Endothelial cell of umbilical vein (primary cell): ENCODE measurements around the gene CALN1. TPM values are rescaled to one million over a fixed set of nuclear protein-coding genes. Genes with fewer than 3 reads are reported as not detected.

Source experiments
- BruUV-seq: library from RNA; stranded (reverse); fragments of 400-500 nt; replicated peaks from 2 replicates; lab custom pipeline; 2021; lab: Mats Ljungman, UMichigan
- CTCF ChIA-PET: fragments of 300-600, 350-600 bp; sonication (Branson Sonifier 250); formaldehyde crosslinking; loops from one replicate; lab custom pipeline; 2021; ENCODE audit warnings: antibody characterized with exemption, inconsistent platforms; lab: Charles Lee
- POLR2A ChIA-PET: fragments of 300-600, 350-600 bp; sonication (Branson Sonifier 250); formaldehyde crosslinking; loops from one replicate; lab custom pipeline; 2021; ENCODE audit warnings: antibody characterized with exemption, inconsistent platforms; lab: Charles Lee
- DNase-seq: peaks from one replicate; pipeline ENCODE4 v3.0.0-alpha.2; 2011; ENCODE audit warnings: low read depth, low spot score
- FAIRE-seq: peaks from 2 replicates; lab custom pipeline; 2011; peaks lifted over from hg19 to GRCh38; lab: Jason Lieb, UNC
- H2AFZ ChIP-seq: 2 replicates; pipeline ENCODE4 v1.6.0; 2012; ENCODE audit warnings: low read depth, low read length, control low read depth, inconsistent platforms
- H3K27ac ChIP-seq: 2 replicates; pipeline ENCODE4 v1.5.1; 2011; ENCODE audit warnings: low read depth, mild to moderate bottlenecking, control low read depth, low read length, moderate library complexity; ENCODE audit not compliant: insufficient read depth
- H3K27me3 ChIP-seq, 2 experiments: 2 replicates each; pipeline versions ENCODE4 v1.6.0 to v1.6.1; 2011; ENCODE audit warnings: low read length in 2 of 2, mixed read lengths in 1 of 2; ENCODE audit not compliant: control insufficient read depth in 2 of 2, insufficient read depth in 2 of 2
- H3K36me3 ChIP-seq, 2 experiments: 2 replicates in 1 of 2; 3 replicates in 1 of 2; pipeline ENCODE4 v1.5.1; 2011; ENCODE audit warnings: low read length in 2 of 2, mild to moderate bottlenecking in 1 of 2, moderate library complexity in 1 of 2; ENCODE audit not compliant: control insufficient read depth in 2 of 2, insufficient read depth in 2 of 2; ENCODE audit errors: extremely low read depth in 1 of 2
- H3K4me1 ChIP-seq: 3 replicates; pipeline ENCODE4 v1.5.1; 2011; ENCODE audit warnings: mild to moderate bottlenecking, low read length; ENCODE audit not compliant: control insufficient read depth, insufficient read depth; ENCODE audit errors: extremely low read depth
- H3K4me2 ChIP-seq: 2 replicates; pipeline ENCODE4 v1.6.1; 2011; ENCODE audit warnings: low read length, control low read depth, mixed read lengths; ENCODE audit not compliant: insufficient read depth
- H3K4me3 ChIP-seq, 3 experiments: fragments of 200-600 bp in 1 of 3; sonication (generic), shearing (Covaris generic) in 1 of 3; replicated peaks in 1 of 3; 2 replicates each; pipeline ENCODE4 v1.5.1; 2011 to 2016; ENCODE audit warnings: control low read depth in 3 of 3, low read length in 3 of 3, mild to moderate bottlenecking in 2 of 3, inconsistent platforms in 1 of 3, low read depth in 1 of 3, moderate library complexity in 1 of 3; ENCODE audit not compliant: insufficient read depth in 1 of 3
- H3K79me2 ChIP-seq: 2 replicates; pipeline ENCODE4 v1.6.0; 2012; ENCODE audit warnings: low read length, inconsistent platforms; ENCODE audit not compliant: control insufficient read depth, insufficient read depth
- H3K9ac ChIP-seq: replicated peaks from 2 replicates; pipeline ENCODE3; 2011; ENCODE audit warnings: low read length, control low read depth; ENCODE audit not compliant: insufficient read depth; ENCODE audit errors: extremely low read depth
- H3K9me1 ChIP-seq: replicated peaks from 3 replicates; pipeline ENCODE4 v1.6.0; 2011; ENCODE audit warnings: mild to moderate bottlenecking, low read length; ENCODE audit not compliant: control insufficient read depth, insufficient read depth; ENCODE audit errors: extremely low read depth
- H3K9me3 ChIP-seq: replicated peaks from 2 replicates; pipeline ENCODE4 v1.5.1; 2012; ENCODE audit warnings: low read length, inconsistent platforms; ENCODE audit not compliant: control insufficient read depth, insufficient read depth
- H4K20me1 ChIP-seq: replicated peaks from 2 replicates; pipeline ENCODE3; 2011; ENCODE audit warnings: mild to moderate bottlenecking, low read length; ENCODE audit not compliant: control insufficient read depth, insufficient read depth; ENCODE audit errors: extremely low read depth
- EZH2 ChIP-seq: IDR thresholded peaks from 2 replicates; pipeline ENCODE4 v1.6.1; 2012; ENCODE audit warnings: borderline replicate concordance, low read depth, mild to moderate bottlenecking, moderate library complexity, low read length, inconsistent platforms; ENCODE audit not compliant: severe bottlenecking
- FOS ChIP-seq: IDR thresholded peaks from 2 replicates; pipeline ENCODE4 v1.6.1; 2011; ENCODE audit warnings: mild to moderate bottlenecking, low read length, moderate library complexity, borderline replicate concordance; ENCODE audit not compliant: insufficient read depth
- GATA2 ChIP-seq: IDR thresholded peaks from 2 replicates; pipeline ENCODE4 v1.7.0; 2011; ENCODE audit warnings: low read depth, mild to moderate bottlenecking, moderate library complexity, mixed read lengths, low read length; ENCODE audit not compliant: insufficient read length, insufficient read depth
- JUN ChIP-seq: IDR thresholded peaks from 2 replicates; pipeline ENCODE4 v1.6.1; 2011; ENCODE audit warnings: borderline replicate concordance, low read depth; ENCODE audit not compliant: insufficient read length, insufficient read depth
- MAX ChIP-seq: IDR thresholded peaks from 2 replicates; pipeline ENCODE4 v1.6.1; 2011; ENCODE audit not compliant: insufficient read depth, insufficient read length
- MYC ChIP-seq: IDR thresholded peaks from one replicate; pipeline ENCODE4 v1.6.1; 2011; ENCODE audit warnings: mild to moderate bottlenecking, low read depth, low read length
- POLR2A ChIP-seq: IDR thresholded peaks from 2 replicates; pipeline ENCODE4 v1.6.1; 2012; ENCODE audit warnings: low read depth, mild to moderate bottlenecking, control low read depth, low read length
- POLR2AphosphoS5 ChIP-seq: IDR thresholded peaks from 2 replicates; pipeline ENCODE4 v1.6.1; 2012; ENCODE audit warnings: low read depth, mild to moderate bottlenecking, control low read depth, low read length, moderate library complexity; ENCODE audit not compliant: insufficient read depth
- dilution Hi-C: fragments of 300-500 bp; cut with MboI; formaldehyde crosslinking; loops from one replicate; pipeline ENCODE4 v1.15.0; 2019; ENCODE audit warnings: low sequenced_read_pairs; ENCODE audit not compliant: extremely low pct_ligation_motif_present
- intact Hi-C: fragments of 100-400 bp; cut with micrococcal nuclease; formaldehyde crosslinking; loops from one replicate; pipeline ENCODE4 v1.10.0; 2022
- polyA plus RNA-seq, 4 experiments: library from polyadenylated mRNA; depleted of rRNA in 3 of 4; stranded (reverse) in 3 of 4; unstranded in 1 of 4; fragments of >200 nt; gene quantifications; 2 replicates each; pipeline versions ENCODE4 v1.2.1 to v1.2.3, GENCODE V29; 2011 to 2012; ENCODE audit warnings: missing spikeins in 1 of 4
- total RNA-seq: library from RNA; stranded (reverse); gene quantifications from 2 replicates; pipeline ENCODE4 v1.2.3, GENCODE V29; 2021
- TF ChIP-seq, protein P1 (sequence below), 2 donors: IDR thresholded peaks; 1 replicate in 1 of 2; 2 replicates in 1 of 2; pipeline ENCODE4 v1.5.1; 2011; ENCODE audit warnings: low read length in 2 of 2, mild to moderate bottlenecking in 2 of 2, moderate library complexity in 2 of 2, control low read depth in 1 of 2, inconsistent platforms in 1 of 2, low read depth in 1 of 2; ENCODE audit not compliant: insufficient read depth in 1 of 2; ENCODE audit errors: extremely low read depth in 1 of 2

CALN1 gene
- total and polyA plus RNA-seq, 2 donors (not counting 3 experiments of a cell fraction or from before 2014, with no cell fraction given): not detected

DNA sequence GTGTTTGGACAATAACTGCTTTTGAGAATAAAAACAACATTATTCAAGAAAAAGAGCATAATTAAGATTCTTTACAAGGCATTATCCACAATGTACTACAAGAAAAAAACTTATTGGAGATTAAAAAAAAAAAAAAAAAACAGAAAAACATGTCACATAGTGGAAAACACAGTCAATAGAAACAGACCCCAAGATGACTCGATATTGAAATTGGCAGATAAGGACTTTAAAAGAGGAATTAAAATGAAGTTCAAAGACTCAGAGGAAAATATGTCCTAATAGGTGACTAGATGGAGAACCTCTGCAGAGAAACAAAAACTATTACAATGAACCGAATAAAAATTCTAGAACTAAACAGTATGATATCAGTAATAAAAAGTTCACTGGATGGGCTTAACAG lies 248.9 kb downstream of the CALN1 start:
- H3K4me1 ChIP-seq: no peaks in the 10 kb centered on the region
- DNase-seq (no peak), FAIRE-seq (no peak)
- BruUV-seq: no TSS peak
- no peak overlapping the region for H3K9ac ChIP-seq
- dilution Hi-C loops (no loop called here), intact Hi-C loops (loop anchor here (2.0 kb wide), 1 partner anchor 52 kb away; no protein-coding TSS in a partner anchor)
- H3K9me1 ChIP-seq: no peaks in the 10 kb centered on the region
- ChIA-PET POLR2A (no interaction called here), CTCF (no interaction called here)
- H4K20me1 ChIP-seq: no peaks in the 10 kb centered on the region
- peaks cover 3% of the 10 kb centered on the region for H3K9me3 ChIP-seq
- H3K27ac ChIP-seq: no peak overlapping the region
- H3K79me2 ChIP-seq: no peaks in the 10 kb centered on the region
- no peaks in the 10 kb centered on the region for H3K27me3 ChIP-seq
- no peak overlapping the region for H3K4me2 ChIP-seq
- TF ChIP-seq POLR2A: no peak
- no peak overlapping the region for H3K4me3 ChIP-seq
- no peak overlapping the region for H2AFZ ChIP-seq
- no peaks in the 10 kb centered on the region for H3K36me3 ChIP-seq

- no peak overlapping the region for H3K27ac ChIP-seq
- peaks cover 3% of the 10 kb centered on the region for H3K9me3 ChIP-seq
- no peak for TF ChIP-seq JUN
- TF ChIP-seq MAX: no peak
- TF ChIP-seq POLR2AphosphoS5: no peak
- TF ChIP-seq GATA2: no peak
- no peak for TF ChIP-seq EZH2
- TF ChIP-seq, protein P1, sequence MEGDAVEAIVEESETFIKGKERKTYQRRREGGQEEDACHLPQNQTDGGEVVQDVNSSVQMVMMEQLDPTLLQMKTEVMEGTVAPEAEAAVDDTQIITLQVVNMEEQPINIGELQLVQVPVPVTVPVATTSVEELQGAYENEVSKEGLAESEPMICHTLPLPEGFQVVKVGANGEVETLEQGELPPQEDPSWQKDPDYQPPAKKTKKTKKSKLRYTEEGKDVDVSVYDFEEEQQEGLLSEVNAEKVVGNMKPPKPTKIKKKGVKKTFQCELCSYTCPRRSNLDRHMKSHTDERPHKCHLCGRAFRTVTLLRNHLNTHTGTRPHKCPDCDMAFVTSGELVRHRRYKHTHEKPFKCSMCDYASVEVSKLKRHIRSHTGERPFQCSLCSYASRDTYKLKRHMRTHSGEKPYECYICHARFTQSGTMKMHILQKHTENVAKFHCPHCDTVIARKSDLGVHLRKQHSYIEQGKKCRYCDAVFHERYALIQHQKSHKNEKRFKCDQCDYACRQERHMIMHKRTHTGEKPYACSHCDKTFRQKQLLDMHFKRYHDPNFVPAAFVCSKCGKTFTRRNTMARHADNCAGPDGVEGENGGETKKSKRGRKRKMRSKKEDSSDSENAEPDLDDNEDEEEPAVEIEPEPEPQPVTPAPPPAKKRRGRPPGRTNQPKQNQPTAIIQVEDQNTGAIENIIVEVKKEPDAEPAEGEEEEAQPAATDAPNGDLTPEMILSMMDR (IDR thresholded peaks at IDR 0.05; ENCODE audit: extremely low read depth in 1 of 2, insufficient read depth in 1 of 2, low read depth in 1 of 2, low read length in 2 of 2): no peak
- TF ChIP-seq MYC: no peak
- no peak for TF ChIP-seq FOS
- TF ChIP-seq POLR2A: no peak
- no peaks in the 10 kb centered on the region for H3K79me2 ChIP-seq
- no peaks in the 10 kb centered on the region for H3K9me1 ChIP-seq
- no peak for FAIRE-seq
- no peak overlapping the region for H2AFZ ChIP-seq
- dilution Hi-C loops (no loop called here), intact Hi-C loops (no loop called here)
- H3K4me1 ChIP-seq: no peaks in the 10 kb centered on the region
- H3K9ac ChIP-seq: no peak overlapping the region
- H3K36me3 ChIP-seq: no peaks in the 10 kb centered on the region
- POLR2A ChIA-PET: no interaction called here
- BruUV-seq: no TSS peak
- CTCF ChIA-PET: no interaction called here
- no peak for DNase-seq
- no peak overlapping the region for H3K4me2 ChIP-seq
- H3K4me3 ChIP-seq: no peak overlapping the region
- H3K27me3 ChIP-seq: no peaks in the 10 kb centered on the region
- H4K20me1 ChIP-seq: no peaks in the 10 kb centered on the region
Observed at GRCh38 chr7:72161534-72161933, 250.6 kb downstream of the CALN1 start.
